ENCODE measurements around the gene TAP1.

DNA sequence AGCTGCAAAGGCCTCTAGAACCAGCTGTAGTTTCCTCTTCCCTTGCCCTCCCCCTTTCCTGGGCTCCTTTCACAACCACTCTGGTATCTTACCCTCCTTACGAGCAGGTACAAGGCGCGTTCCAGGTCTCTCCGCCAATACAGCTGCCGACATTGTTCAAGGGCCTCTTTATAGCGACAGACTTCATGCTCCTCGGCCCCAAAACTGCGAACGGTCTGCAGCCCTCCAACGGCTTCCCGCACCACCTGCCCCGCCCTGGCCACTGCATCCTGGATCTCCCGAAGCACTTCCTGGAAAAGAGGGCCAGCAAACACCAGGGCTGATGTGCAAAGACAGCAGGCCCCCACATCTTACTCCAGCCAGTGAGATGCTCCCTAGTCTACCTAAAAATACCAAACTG is 21.0 kb downstream of the TAP1 start:
- TF ChIP-seq, protein P1, sequence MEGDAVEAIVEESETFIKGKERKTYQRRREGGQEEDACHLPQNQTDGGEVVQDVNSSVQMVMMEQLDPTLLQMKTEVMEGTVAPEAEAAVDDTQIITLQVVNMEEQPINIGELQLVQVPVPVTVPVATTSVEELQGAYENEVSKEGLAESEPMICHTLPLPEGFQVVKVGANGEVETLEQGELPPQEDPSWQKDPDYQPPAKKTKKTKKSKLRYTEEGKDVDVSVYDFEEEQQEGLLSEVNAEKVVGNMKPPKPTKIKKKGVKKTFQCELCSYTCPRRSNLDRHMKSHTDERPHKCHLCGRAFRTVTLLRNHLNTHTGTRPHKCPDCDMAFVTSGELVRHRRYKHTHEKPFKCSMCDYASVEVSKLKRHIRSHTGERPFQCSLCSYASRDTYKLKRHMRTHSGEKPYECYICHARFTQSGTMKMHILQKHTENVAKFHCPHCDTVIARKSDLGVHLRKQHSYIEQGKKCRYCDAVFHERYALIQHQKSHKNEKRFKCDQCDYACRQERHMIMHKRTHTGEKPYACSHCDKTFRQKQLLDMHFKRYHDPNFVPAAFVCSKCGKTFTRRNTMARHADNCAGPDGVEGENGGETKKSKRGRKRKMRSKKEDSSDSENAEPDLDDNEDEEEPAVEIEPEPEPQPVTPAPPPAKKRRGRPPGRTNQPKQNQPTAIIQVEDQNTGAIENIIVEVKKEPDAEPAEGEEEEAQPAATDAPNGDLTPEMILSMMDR (conservative IDR thresholded peaks at IDR 0.05) = no peak
- no peak for TF ChIP-seq EZH2 (IDR thresholded peaks at IDR 0.05; ENCODE audit: low read depth)

All from PC-9 (cell line).